ACHN (cell line): Measurements from ENCODE around the gene PLD5.
"Not testable (repeated sequence)": the region's sequence is repeated elsewhere in the genome, so short reads cannot be mapped to it uniquely, and the experiment has no call there.

Experiments
- DNase-seq: peaks from one replicate; pipeline ENCODE4 v3.0.0-alpha.2; 2015
- in situ Hi-C: cut with HindIII; loops from 2 replicates; pipeline ENCODE4 v1.10.0; 2017; ENCODE audit warnings: low sequenced_read_pairs, low pct_ligation_motif_present, low pct_unique_long_range_greater_than_20kb

PLD5 gene

DNA sequence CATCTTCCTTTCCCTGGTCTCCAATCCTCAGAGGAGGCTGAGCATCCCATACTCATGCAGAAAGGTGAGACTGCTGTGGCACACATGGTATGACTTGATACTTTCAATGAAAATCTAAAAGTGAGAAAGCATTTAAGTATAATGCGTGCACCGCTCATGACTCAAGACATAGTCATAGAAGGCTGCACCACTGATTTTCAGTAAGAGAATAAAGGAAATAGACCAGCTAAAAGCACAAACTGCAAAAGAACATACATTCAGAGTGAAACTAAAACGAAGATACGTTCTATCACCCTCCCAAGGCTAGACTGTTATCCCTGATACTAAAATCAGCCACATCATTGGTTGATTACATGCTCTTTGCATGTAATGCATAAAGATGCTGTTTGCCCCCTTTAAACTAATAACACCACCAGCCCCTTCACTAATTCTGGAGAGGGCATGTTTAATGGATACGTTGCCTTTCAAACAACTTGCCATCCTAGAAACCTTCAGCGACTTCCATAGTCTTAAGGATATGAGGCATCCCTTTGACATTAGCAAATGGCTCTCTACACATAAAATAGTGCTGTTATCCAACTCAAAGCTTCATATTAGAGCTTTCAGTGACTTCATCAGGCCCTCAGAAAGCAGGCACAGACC is 2.1 kb downstream of the PLD5 start:
- in situ Hi-C loops, result no loop called here
- no peak for DNase-seq

DNA sequence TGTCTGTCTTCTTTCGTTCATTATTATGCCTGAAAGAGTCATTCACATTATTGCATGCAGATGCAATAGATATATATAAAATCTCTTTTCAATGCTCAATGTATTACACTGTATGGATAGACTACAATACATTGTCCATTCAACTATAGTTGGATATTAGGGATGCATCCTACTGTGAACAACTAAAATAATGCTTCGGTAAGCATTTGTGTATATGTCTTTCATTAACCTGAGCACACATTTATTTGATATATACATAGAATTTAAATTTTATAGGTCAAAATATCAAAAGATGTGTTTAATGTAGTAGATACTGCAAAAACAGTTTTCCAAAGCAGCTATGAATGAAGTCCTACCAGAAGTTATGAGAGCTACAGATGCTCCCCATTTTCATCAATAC is 8.9 kb downstream of the PLD5 start:
- DNase-seq, result no peak
- in situ Hi-C loops, result no loop called here

- in situ Hi-C loops, result no loop called here
- DNase-seq, result no peak
These were observed 17.8 kb downstream of the PLD5 start for GRCh38 chr1:242506724-242507123.

GRCh38 chr1:242489545-242489944 is 35.0 kb downstream of the PLD5 start:
- in situ Hi-C loops, result no loop called here

GRCh38 chr1:242477944-242478343 is 46.6 kb downstream of the PLD5 start:
- in situ Hi-C loops, result no loop called here
- no peak for DNase-seq

More at GRCh38 chr1:242489545-242489944, 35.0 kb downstream of the PLD5 start:
- no peak for DNase-seq

DNA sequence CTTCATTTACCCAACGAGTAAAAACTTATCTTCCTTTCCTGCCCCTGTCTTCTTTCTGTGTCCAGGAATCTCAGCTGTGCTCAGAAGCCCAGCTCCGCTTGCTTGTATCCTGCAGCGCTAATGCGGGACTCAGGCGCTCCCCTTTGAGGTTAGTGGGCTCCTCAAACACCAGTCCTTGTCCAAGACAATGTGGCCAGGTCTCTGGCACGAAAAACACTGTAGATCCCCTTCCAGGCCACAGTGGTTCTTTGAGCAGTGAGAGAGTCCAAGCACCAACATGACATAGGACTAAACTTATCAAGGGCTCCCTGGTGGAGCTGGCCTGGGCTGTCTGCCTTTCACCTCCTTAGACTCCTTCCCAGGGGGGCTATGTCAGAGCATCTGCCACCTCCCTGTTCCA is 53.7 kb downstream of the PLD5 start:
- DNase-seq, result no peak
- in situ Hi-C loops, result no loop called here

GRCh38 chr1:242468784-242469183 is 55.7 kb downstream of the PLD5 start:
- DNase-seq, result no peak
- in situ Hi-C loops, result no loop called here

DNA sequence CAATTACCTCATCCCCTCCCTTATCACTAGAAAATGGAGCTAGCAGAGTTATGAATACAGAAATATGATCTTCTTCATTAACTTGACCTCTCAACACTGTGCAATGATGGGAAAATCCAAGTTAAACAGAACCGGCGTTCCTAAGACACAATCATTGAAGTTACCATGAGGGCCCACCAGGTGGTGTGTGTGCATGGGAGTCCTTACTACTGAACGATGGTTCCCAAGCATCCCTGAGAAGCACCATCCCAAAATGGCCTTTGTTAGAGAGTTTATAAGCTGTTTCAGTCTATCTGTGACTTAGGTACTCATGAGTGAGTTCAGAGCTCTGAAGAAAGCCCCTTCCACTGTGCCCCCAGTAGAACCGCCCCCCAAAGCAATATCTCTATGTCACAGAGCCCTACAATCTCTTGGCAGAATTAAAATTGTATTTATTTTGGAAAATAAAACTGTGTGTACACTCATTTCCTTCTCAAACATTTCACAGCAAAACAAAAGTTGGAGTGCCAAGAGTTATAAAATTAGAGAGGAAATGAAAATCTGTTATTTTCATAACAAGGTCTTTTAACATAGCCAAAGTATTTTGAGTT is 56.8 kb downstream of the PLD5 start:
- DNase-seq, result peak; percentile 55
- in situ Hi-C loops, result no loop called here

DNA sequence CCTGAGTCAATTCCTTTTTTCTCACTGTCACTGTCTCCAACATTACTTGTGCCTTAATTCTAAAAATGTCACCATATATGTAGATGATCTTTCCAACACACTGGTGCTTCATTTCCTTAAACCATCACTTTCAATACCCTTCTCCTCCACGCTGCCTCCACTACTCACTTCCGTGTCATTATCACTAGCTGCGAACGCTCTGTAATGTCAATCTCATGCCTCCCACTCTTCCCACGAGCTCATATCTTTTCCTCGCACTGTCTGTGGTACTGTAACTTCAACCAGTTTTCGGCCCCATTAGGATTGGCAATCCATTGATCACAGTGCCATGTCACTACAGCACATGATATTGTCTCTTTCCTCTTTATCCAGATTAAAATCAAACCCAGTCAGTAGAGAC is 61.6 kb downstream of the PLD5 start:
- in situ Hi-C loops, result no loop called here
- DNase-seq, result no peak

GRCh38 chr1:242459740-242460139 is 64.8 kb downstream of the PLD5 start:
- in situ Hi-C loops, DNase-seq: not testable (repeated sequence)

- DNase-seq, result no peak
- in situ Hi-C loops, result no loop called here
These were observed 67.7 kb downstream of the PLD5 start for GRCh38 chr1:242456726-242457269.

DNA sequence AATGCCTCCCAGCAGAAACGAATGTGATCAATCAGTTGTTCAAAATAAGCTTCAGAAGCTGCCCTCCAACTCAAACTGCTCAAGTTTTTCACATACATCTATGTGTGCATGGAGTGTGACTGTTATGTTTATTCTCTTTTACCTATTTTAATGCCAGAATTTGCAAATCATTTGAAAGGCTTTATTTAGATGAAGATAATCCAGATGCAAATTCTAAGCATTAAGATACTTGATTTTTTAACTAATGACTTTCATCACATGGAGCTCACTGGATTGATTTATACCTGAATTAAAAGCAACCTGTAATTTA is 69.5 kb downstream of the PLD5 start:
- in situ Hi-C loops, result no loop called here
- DNase-seq, result no peak

- DNase-seq, result peak; percentile 54
These were observed 70.0 kb downstream of the PLD5 start for GRCh38 chr1:242454262-242455051.

GRCh38 chr1:242452573-242452972 is 71.9 kb downstream of the PLD5 start:
- in situ Hi-C loops, result no loop called here
- no peak for DNase-seq

More at GRCh38 chr1:242454262-242455051, 70.0 kb downstream of the PLD5 start:
- in situ Hi-C loops, result no loop called here

DNA sequence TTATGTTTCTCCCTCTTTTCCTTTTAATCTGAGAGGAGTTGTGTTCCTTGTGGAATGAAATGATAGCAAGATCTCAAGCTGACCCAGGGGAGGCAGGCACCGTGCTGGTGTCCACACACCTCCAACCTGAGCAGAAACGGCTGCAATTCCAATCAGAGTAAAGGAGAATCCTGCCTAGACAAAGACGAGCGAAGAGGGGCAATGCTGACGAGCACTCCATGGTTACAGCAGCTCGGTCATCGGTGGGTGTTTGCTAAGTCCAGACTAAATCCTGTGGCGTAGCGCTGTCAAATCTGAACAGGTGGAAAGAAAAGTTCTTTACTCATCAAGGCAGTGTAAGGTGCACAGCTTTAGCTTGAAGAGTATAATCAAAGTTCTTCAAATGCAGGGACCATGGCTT is 74.8 kb downstream of the PLD5 start:
- no peak for DNase-seq
- in situ Hi-C loops, result no loop called here

DNA sequence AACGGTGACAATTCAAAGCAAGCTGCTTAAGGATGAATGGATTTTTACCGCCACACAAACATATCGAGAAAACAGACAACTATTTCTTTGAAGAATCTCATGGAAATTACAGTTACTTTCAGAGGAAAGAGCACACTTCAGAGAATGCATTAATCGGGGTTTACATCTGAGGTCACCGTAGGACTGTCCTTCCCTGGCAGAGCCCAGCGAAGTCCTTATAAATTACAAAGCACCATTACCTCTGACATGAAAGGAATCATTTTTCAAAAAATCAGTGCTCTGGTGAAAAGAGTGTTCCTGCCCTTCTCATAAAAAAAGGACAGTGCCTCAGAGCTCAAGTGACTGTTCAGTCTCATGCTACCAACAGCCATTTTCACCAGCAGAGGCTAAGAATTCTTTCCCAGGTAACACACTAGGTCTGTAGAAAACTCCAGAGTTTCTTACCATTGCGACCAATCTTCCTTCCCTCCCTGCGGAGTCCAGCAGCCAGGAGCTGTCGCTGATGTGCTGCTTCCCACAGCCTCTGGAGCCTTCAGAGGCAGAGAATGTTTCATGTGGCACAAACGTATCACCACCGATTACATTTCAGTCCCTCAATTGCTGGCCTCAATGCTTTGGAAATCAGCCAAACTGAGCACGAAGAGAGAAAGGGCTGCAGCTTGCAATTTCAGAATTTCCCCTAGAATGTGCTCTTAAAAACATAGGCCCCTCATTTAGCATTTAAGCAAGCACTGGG is 75.4 kb downstream of the PLD5 start:
- no peak for DNase-seq
- in situ Hi-C loops, result no loop called here

DNA sequence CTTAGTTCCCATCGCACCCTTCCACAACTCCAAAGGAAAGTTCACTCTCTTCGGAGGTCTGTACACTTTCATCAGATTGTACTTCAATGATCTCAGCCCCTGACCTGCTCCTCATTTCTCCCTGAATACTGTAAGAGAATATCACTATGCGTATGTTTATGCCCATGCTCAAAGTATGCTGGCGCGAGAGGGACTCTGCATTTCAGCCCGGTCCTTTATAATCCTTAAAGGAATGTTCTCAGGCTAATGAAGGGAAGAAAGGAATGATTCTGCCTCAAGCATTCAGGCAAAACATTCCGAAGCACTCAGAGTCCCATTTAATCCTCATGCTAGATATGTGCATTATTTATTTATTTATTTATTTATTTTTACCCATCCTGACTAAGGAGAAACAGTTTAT is 76.8 kb downstream of the PLD5 start:
- in situ Hi-C loops, result no loop called here
- DNase-seq, result no peak

GRCh38 chr1:242440757-242441156 is 83.7 kb downstream of the PLD5 start:
- in situ Hi-C loops, result no loop called here
- DNase-seq, result no peak

GRCh38 chr1:242435200-242435599 is 89.3 kb downstream of the PLD5 start:
- no peak for DNase-seq
- in situ Hi-C loops, result no loop called here
